LNCAP (cell line): ENCODE results near the gene KIF23.

Experiments used
- CTCF ChIP-seq: fragments of 450-650 bp; IDR thresholded peaks from 2 replicates; pipeline ENCODE4 v1.5.1; 2017; ENCODE audit warnings: mild to moderate bottlenecking

KIF23 gene

GRCh38 chr15:69400850-69401249, 13.3 kb upstream of the KIF23 start:
- TF ChIP-seq CTCF = no peak

- no peak for TF ChIP-seq CTCF
These were observed 11.3 kb upstream of the KIF23 start for GRCh38 chr15:69402816-69403215.

- TF ChIP-seq CTCF = no peak
These were observed 10.6 kb upstream of the KIF23 start for GRCh38 chr15:69403594-69403993.

- no peak for TF ChIP-seq CTCF
These were observed 9.0 kb upstream of the KIF23 start for GRCh38 chr15:69405110-69405509.

- TF ChIP-seq CTCF = no peak
These were observed 6.3 kb upstream of the KIF23 start for GRCh38 chr15:69407719-69408400.

- TF ChIP-seq CTCF = no peak
These were observed 5.3 kb upstream of the KIF23 start for GRCh38 chr15:69408841-69409240.

- peak; percentile 66 for TF ChIP-seq CTCF
These were observed 3.8 kb upstream of the KIF23 start for GRCh38 chr15:69410248-69410874.
